RWPE2 (cell line): ENCODE results near the gene CTAG2.

Experiments
- ATAC-seq: fragments of 200-7000 bp; cut with Tn5 transposase; 3 replicates; pipeline ENCODE4 v1.9.1; 2021; ENCODE audit warnings: low read depth
- DNase-seq: peaks from one replicate; pipeline ENCODE4 v3.0.0-alpha.2; 2020; ENCODE audit warnings: low spot score
- H3K27ac ChIP-seq: fragments of 450-650 bp; 2 replicates; pipeline ENCODE4 v1.5.1; 2017; ENCODE audit warnings: mild to moderate bottlenecking; ENCODE audit not compliant: poor library complexity, severe bottlenecking
- H3K27me3 ChIP-seq: fragments of 250-450 bp; sonication (Bioruptor Pico); 2 replicates; pipeline ENCODE4 v1.5.1; 2021; ENCODE audit warnings: mild to moderate bottlenecking, moderate library complexity; ENCODE audit not compliant: insufficient read depth, poor library complexity, severe bottlenecking
- H3K36me3 ChIP-seq: fragments of 250-450 bp; sonication (Bioruptor Pico); 2 replicates; pipeline ENCODE4 v1.5.1; 2020; ENCODE audit warnings: low read depth, mild to moderate bottlenecking, moderate library complexity
- H3K4me1 ChIP-seq: fragments of 250-450 bp; sonication (Bioruptor Pico); 2 replicates; pipeline ENCODE4 v1.5.1; 2021; ENCODE audit warnings: mild to moderate bottlenecking, moderate library complexity; ENCODE audit not compliant: insufficient read depth, poor library complexity, severe bottlenecking
- H3K4me3 ChIP-seq: fragments of 250-450 bp; sonication (Bioruptor Pico); 2 replicates; pipeline ENCODE4 v1.5.1; 2021; ENCODE audit warnings: mild to moderate bottlenecking, moderate library complexity; ENCODE audit not compliant: severe bottlenecking
- H3K9me3 ChIP-seq: fragments of 250-450 bp; sonication (Bioruptor Pico); 2 replicates; pipeline ENCODE4 v1.5.1; 2021; ENCODE audit warnings: mild to moderate bottlenecking, moderate library complexity; ENCODE audit not compliant: severe bottlenecking
- TF ChIP-seq, protein P1 (sequence below): fragments of 450-650 bp; IDR thresholded peaks from one replicate; pipeline ENCODE4 v1.5.1; 2017; ENCODE audit warnings: mild to moderate bottlenecking, moderate library complexity; ENCODE audit not compliant: poor library complexity, severe bottlenecking

CTAG2 gene

DNA sequence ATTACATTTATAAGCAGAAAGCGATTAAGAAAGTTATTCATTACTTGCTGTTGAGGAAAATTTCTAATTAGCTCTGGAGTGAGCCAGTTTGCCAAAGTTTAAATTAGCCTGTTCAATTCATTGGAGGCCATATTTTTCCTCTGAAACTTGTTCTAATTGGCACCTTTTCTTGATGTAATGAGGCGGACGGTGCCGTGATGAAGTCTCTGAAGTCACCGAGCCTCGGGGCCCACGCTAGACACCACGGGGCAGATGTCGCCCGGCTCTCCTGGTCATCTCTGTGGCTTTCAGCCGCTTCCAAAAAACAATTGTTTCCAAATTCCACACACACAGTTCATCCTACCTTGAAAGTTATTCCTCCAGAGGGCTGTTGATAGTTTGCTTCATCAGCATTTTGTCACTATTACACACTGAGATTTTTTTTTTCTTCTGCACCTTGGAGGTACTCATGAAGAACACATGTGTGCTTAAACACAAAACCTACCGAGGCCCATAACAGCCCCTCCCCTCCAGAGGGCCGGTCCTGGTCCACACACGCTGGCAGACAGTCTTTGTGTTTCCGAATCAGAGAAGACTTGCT is 3.9 kb upstream of the CTAG2 start:
- no peak overlapping the region for H3K27ac ChIP-seq
- no peak overlapping the region for H3K4me3 ChIP-seq
- no peaks in the 10 kb centered on the region for H3K27me3 ChIP-seq
- H3K36me3 ChIP-seq: no peaks in the 10 kb centered on the region
- DNase-seq (no peak), ATAC-seq (no peak)
- no peaks in the 10 kb centered on the region for H3K9me3 ChIP-seq
- TF ChIP-seq, protein P1, sequence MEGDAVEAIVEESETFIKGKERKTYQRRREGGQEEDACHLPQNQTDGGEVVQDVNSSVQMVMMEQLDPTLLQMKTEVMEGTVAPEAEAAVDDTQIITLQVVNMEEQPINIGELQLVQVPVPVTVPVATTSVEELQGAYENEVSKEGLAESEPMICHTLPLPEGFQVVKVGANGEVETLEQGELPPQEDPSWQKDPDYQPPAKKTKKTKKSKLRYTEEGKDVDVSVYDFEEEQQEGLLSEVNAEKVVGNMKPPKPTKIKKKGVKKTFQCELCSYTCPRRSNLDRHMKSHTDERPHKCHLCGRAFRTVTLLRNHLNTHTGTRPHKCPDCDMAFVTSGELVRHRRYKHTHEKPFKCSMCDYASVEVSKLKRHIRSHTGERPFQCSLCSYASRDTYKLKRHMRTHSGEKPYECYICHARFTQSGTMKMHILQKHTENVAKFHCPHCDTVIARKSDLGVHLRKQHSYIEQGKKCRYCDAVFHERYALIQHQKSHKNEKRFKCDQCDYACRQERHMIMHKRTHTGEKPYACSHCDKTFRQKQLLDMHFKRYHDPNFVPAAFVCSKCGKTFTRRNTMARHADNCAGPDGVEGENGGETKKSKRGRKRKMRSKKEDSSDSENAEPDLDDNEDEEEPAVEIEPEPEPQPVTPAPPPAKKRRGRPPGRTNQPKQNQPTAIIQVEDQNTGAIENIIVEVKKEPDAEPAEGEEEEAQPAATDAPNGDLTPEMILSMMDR: no peak
- no peaks in the 10 kb centered on the region for H3K4me1 ChIP-seq

DNA sequence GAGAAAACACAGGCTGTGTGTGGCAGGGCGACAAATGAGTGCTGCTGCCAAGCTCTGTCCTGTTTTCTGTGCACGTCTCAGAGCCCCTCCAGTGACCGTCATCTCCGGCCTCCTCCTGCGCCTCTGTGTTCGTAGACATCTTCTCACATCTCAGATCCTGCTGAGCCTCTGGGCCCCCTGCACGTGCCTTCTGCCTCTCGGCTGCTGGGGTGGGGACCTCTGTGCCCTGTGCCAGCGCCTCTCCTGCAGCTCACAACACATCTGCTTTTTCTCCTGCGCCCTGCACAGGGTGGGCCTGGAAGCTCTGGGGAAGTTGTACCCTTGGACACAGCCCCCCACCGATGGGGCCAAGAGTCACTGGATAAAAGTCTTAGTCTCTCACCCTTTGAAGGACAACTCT is 2.4 kb upstream of the CTAG2 start:
- H3K27ac ChIP-seq: no peak overlapping the region
- no peaks in the 10 kb centered on the region for H3K36me3 ChIP-seq
- H3K4me1 ChIP-seq: no peaks in the 10 kb centered on the region
- H3K27me3 ChIP-seq: no peaks in the 10 kb centered on the region
- DNase-seq: no peak
- ATAC-seq: no peak
- H3K9me3 ChIP-seq: no peaks in the 10 kb centered on the region
- TF ChIP-seq, protein P1: no peak
- H3K4me3 ChIP-seq: no peak overlapping the region

DNA sequence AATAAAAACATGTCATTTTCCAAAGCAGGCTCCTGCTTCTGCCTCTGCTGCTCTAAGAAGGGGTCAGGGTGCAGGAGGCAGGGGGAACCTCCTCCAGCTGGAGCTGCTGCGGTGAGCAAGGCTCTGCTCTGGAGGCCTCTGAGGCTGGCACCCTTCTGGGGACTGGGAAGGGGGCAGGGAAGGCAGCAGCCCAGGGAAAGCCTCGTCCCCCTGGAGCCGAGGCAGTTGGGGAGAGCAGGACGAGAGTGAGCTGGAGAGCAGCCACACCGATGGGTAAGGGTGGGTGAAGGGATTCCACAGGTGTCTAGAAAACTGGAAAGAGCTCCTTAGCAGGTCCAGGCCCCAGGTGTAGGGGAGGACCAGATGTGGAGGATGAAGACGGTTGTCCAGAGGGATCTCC is 2.0 kb upstream of the CTAG2 start:
- no peak for ATAC-seq
- no peaks in the 10 kb centered on the region for H3K36me3 ChIP-seq
- DNase-seq: no peak

DNA sequence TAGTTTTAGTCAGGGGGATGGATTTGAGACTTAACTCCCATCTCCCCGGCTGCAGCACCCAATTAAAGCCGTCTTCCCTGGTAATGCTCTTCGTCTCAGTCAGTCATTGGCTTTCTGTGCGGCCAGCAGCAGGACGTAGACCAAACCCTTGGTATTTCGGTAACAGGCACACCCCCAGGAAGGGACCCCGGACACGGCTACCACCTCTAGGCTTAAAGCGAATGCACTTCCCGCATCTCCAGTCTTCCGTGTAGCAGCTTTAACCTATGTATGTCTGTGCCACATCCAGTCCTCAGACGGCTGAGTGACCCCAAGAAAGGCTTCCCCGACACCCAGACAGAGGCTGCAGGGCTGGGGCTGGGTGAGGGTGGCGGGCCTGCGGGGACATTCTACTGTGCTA is 1.5 kb upstream of the CTAG2 start:
- no peak overlapping the region for H3K27ac ChIP-seq
- ATAC-seq (no peak), DNase-seq (no peak)
- no peaks in the 10 kb centered on the region for H3K9me3 ChIP-seq
- no peaks in the 10 kb centered on the region for H3K4me1 ChIP-seq
- H3K36me3 ChIP-seq: no peaks in the 10 kb centered on the region
- no peak overlapping the region for H3K4me3 ChIP-seq
- TF ChIP-seq, protein P1: no peak
- no peaks in the 10 kb centered on the region for H3K27me3 ChIP-seq

More for the DNA sequence above, 2.0 kb upstream of the CTAG2 start:
- H3K4me1 ChIP-seq: no peaks in the 10 kb centered on the region
- H3K9me3 ChIP-seq: no peaks in the 10 kb centered on the region
- H3K27ac ChIP-seq: no peak overlapping the region
- TF ChIP-seq, protein P1: no peak
- no peak overlapping the region for H3K4me3 ChIP-seq
- no peaks in the 10 kb centered on the region for H3K27me3 ChIP-seq

DNA sequence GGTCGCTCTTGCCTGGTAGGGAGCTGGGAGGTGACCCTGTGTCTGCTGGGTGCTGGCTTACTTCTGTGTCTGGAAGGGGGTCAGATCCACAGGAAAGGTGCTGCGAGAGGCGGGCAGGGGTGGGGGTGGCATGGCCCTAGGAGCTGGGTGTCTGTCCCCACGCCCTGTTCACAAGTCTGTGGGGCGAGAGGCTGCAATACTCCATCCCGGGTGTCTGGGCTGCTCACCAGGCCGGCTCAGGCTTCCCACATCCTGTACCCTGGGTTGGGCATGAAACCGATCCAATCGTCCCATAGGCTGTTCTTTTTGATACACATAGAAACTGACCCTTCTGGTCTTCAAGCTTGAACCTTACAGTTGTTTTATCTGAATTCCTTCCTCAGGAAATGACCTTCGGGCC is 993 bp upstream of the CTAG2 start:
- H3K9me3 ChIP-seq: no peaks in the 10 kb centered on the region
- no peak for DNase-seq
- TF ChIP-seq, protein P1: no peak
- no peak overlapping the region for H3K27ac ChIP-seq
- no peaks in the 10 kb centered on the region for H3K36me3 ChIP-seq
- ATAC-seq: no peak
- H3K27me3 ChIP-seq: no peaks in the 10 kb centered on the region
- no peak overlapping the region for H3K4me3 ChIP-seq
- H3K4me1 ChIP-seq: no peaks in the 10 kb centered on the region
